HepG2 (cell line): ENCODE results near the gene TXNRD2. TPM values are rescaled to one million over a fixed set of nuclear protein-coding genes. Genes with fewer than 3 reads are reported as not detected.

Experiments
- AGO2 ChIP-seq: fragments of 200-400 bp; formaldehyde crosslinking; optimal IDR thresholded peaks from 2 replicates; pipeline ENCODE3; 2017; ENCODE audit warnings: mild to moderate bottlenecking, low read depth, low read length, moderate library complexity
- BHLHE40 ChIP-seq: IDR thresholded peaks from 2 replicates; pipeline ENCODE4 v1.6.1; 2011; ENCODE audit warnings: low read length, improper control_type of control experiment
- EEA1 ChIP-seq: sonication (generic); formaldehyde crosslinking; IDR thresholded peaks from 2 replicates; pipeline ENCODE4 v1.5.1; 2020; ENCODE audit warnings: mild to moderate bottlenecking, missing genetic modification reagents, borderline replicate concordance
- GATA4 ChIP-seq: sonication (generic); IDR thresholded peaks from 2 replicates; pipeline ENCODE4 v1.6.1; 2016; ENCODE audit warnings: antibody characterized with exemption, low read depth, borderline replicate concordance
- GATAD2A ChIP-seq: IDR thresholded peaks from 2 replicates; pipeline ENCODE4 v1.6.1; 2016
- HNRNPH1 ChIP-seq: fragments of 200-400 bp; formaldehyde crosslinking; optimal IDR thresholded peaks from 2 replicates; pipeline ENCODE3; 2017; ENCODE audit warnings: mild to moderate bottlenecking, low read depth, low read length
- HNRNPL ChIP-seq: fragments of 200-400 bp; formaldehyde crosslinking; IDR thresholded peaks from 2 replicates; pipeline ENCODE4 v1.6.1; 2017; ENCODE audit warnings: mild to moderate bottlenecking, low read depth, low read length
- LCORL ChIP-seq, 2 experiments: fragments of 450-650 bp in 1 of 2; sonication (generic) in 1 of 2; formaldehyde crosslinking in 1 of 2; IDR thresholded peaks; 2 replicates each; pipeline versions ENCODE4 v1.5.0 to v1.6.1; 2017 to 2020; ENCODE audit warnings: antibody characterized with exemption in 1 of 2, missing genetic modification reagents in 1 of 2
- MIER2 ChIP-seq: IDR thresholded peaks from 2 replicates; pipeline ENCODE4 v1.6.1; 2016; ENCODE audit warnings: missing biosample characterization, missing genetic modification reagents
- NFATC3 ChIP-seq: sonication (generic); formaldehyde crosslinking; IDR thresholded peaks from 2 replicates; pipeline ENCODE4 v1.5.1; 2020; ENCODE audit warnings: mild to moderate bottlenecking, missing genetic modification reagents
- NFYB ChIP-seq: sonication (generic); formaldehyde crosslinking; IDR thresholded peaks from 2 replicates; pipeline ENCODE4 v1.4.0; 2020; ENCODE audit warnings: missing genetic modification reagents
- NR2F6 ChIP-seq, 2 experiments: IDR thresholded peaks; 2 replicates each; pipeline ENCODE4 v1.6.1; 2016; ENCODE audit warnings: antibody characterized with exemption in 1 of 2, mild to moderate bottlenecking in 1 of 2
- POLR2A ChIP-seq, 2 experiments: IDR thresholded peaks; 2 replicates each; pipeline ENCODE4 v1.6.1; 2011; ENCODE audit warnings: low read depth in 2 of 2, low read length in 2 of 2, mild to moderate bottlenecking in 1 of 2, moderate library complexity in 1 of 2; ENCODE audit not compliant: insufficient read depth in 1 of 2
- POLR2AphosphoS5 ChIP-seq: IDR thresholded peaks from 2 replicates; pipeline ENCODE4 v1.6.1; 2012; ENCODE audit warnings: low read depth, low read length
- SP2 ChIP-seq: sonication (generic); formaldehyde crosslinking; IDR thresholded peaks from 2 replicates; pipeline ENCODE4 v1.5.1; 2020; ENCODE audit warnings: mild to moderate bottlenecking, missing genetic modification reagents
- TAF1 ChIP-seq: sonication (generic); formaldehyde crosslinking; IDR thresholded peaks from 2 replicates; pipeline ENCODE4 v1.4.0; 2020; ENCODE audit warnings: missing genetic modification reagents
- ZFP41 ChIP-seq: sonication (generic); formaldehyde crosslinking; IDR thresholded peaks from 2 replicates; pipeline ENCODE4 v1.4.0; 2020; ENCODE audit warnings: mild to moderate bottlenecking, missing genetic modification reagents, borderline replicate concordance
- ZFY ChIP-seq: sonication (generic); formaldehyde crosslinking; IDR thresholded peaks from 2 replicates; pipeline ENCODE4 v1.4.0; 2020; ENCODE audit warnings: missing genetic modification reagents
- ZNF580 ChIP-seq: IDR thresholded peaks from 2 replicates; pipeline ENCODE4 v1.6.1; 2016; ENCODE audit warnings: low read depth, borderline replicate concordance
- ZNF644 ChIP-seq: IDR thresholded peaks from 2 replicates; pipeline ENCODE4 v1.6.1; 2016; ENCODE audit warnings: low read depth
- ZNF776 ChIP-seq: sonication (generic); formaldehyde crosslinking; IDR thresholded peaks from 2 replicates; pipeline ENCODE4 v1.4.0; 2020; ENCODE audit warnings: mild to moderate bottlenecking, missing genetic modification reagents
- polyA plus RNA-seq, 8 experiments: library from polyadenylated mRNA; depleted of rRNA in 3 of 8; stranded (reverse) in 7 of 8; unstranded in 1 of 8; fragments of >200 nt; fragmentation: Illumina TruSeq in 4 of 8; extraction: Trizol in 4 of 8; gene quantifications; 2 replicates each; pipeline versions ENCODE4 v1.2.1 to v1.2.3, GENCODE V29; 2011 to 2016; ENCODE audit warnings: low read depth in 4 of 8, missing spikeins in 1 of 8, mixed read lengths in 1 of 8; ENCODE audit not compliant: insufficient read depth in 1 of 8
- total RNA-seq, 5 experiments: library from RNA; depleted of rRNA; stranded (reverse); fragments of >200 nt; fragmentation: Illumina TruSeq; extraction: Trizol; gene quantifications; 2 replicates each; pipeline ENCODE4 v1.2.3, GENCODE V29; 2016; ENCODE audit warnings: low read depth in 1 of 5
- TF ChIP-seq, protein P1 (sequence below): sonication (generic); formaldehyde crosslinking; IDR thresholded peaks from 2 replicates; pipeline ENCODE4 v1.5.1; 2020; ENCODE audit warnings: mild to moderate bottlenecking, missing genetic modification reagents, moderate library complexity
- TF ChIP-seq, protein P2 (sequence below): sonication (generic); formaldehyde crosslinking; IDR thresholded peaks from 2 replicates; pipeline ENCODE4 v1.5.1; 2020; ENCODE audit warnings: mild to moderate bottlenecking, moderate library complexity, missing genetic modification reagents
- TF ChIP-seq, protein P3 (sequence below): sonication (generic); formaldehyde crosslinking; IDR thresholded peaks from 2 replicates; pipeline ENCODE4 v1.5.0; 2020; ENCODE audit warnings: missing genetic modification reagents, mild to moderate bottlenecking, borderline replicate concordance
- TF ChIP-seq, protein P4 (sequence below): sonication (generic); formaldehyde crosslinking; IDR thresholded peaks from 2 replicates; pipeline ENCODE4 v1.5.0; 2020; ENCODE audit warnings: mild to moderate bottlenecking, missing genetic modification reagents

Gene TXNRD2
- total and polyA plus RNA-seq, 2 of the 13 experiments (the other 11 are each of a cell fraction or from before 2014, with no cell fraction given), result 17.5 to 18.6 TPM

- TF ChIP-seq HNRNPL (peak; percentile 99), POLR2A (IDR thresholded peaks at IDR 0.05; ENCODE audit: insufficient read depth in 1 of 2, low read depth in 2 of 2, low read length in 2 of 2) (peak; percentile 87 to 90), EEA1 (CRISPR knock-in tag) (0 out of 2 replicates have a peak, but pooled peaks have one; percentile 56), GATA4 (0 out of 2 replicates have a peak, but pooled peaks have one; percentile 32), ZNF644 (CRISPR knock-in tag) (peak; percentile 89), NFYB (peak; percentile 48), GATAD2A (CRISPR knock-in tag) (peak; percentile 82), ZFY (CRISPR knock-in tag) (peak; percentile 87), HNRNPH1 (peak; percentile 85), ZNF580 (peak; percentile 75; the same call in 1 of the 2 replicates), NFATC3 (CRISPR knock-in tag) (no peak), BHLHE40 (no peak), NR2F6 (IDR thresholded peaks at IDR 0.05) (peak; percentile 25; the same call in 1 of the 2 replicates), NR2F6 (CRISPR knock-in tag; IDR thresholded peaks at IDR 0.05) (no peak; the same call in none of the 2 replicates), SP2 (peak; percentile 43), AGO2 (peak; percentile 88), TAF1 (CRISPR knock-in tag) (peak; percentile 72), POLR2AphosphoS5 (peak; percentile 63), LCORL (IDR thresholded peaks at IDR 0.05) (no peak), LCORL (CRISPR knock-in tag; IDR thresholded peaks at IDR 0.05) (0 out of 2 replicates have a peak, but pooled peaks have one; percentile 32), ZNF776 (CRISPR knock-in tag) (peak; percentile 82), ZFP41 (CRISPR knock-in tag) (no peak), MIER2 (0 out of 2 replicates have a peak, but pooled peaks have one; percentile 63)
- TF ChIP-seq, protein P1, sequence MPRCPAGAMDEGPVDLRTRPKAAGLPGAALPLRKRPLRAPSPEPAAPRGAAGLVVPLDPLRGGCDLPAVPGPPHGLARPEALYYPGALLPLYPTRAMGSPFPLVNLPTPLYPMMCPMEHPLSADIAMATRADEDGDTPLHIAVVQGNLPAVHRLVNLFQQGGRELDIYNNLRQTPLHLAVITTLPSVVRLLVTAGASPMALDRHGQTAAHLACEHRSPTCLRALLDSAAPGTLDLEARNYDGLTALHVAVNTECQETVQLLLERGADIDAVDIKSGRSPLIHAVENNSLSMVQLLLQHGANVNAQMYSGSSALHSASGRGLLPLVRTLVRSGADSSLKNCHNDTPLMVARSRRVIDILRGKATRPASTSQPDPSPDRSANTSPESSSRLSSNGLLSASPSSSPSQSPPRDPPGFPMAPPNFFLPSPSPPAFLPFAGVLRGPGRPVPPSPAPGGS (CRISPR knock-in tag), result peak; percentile 38; the same call in 1 of the 2 replicates
- TF ChIP-seq, protein P2, sequence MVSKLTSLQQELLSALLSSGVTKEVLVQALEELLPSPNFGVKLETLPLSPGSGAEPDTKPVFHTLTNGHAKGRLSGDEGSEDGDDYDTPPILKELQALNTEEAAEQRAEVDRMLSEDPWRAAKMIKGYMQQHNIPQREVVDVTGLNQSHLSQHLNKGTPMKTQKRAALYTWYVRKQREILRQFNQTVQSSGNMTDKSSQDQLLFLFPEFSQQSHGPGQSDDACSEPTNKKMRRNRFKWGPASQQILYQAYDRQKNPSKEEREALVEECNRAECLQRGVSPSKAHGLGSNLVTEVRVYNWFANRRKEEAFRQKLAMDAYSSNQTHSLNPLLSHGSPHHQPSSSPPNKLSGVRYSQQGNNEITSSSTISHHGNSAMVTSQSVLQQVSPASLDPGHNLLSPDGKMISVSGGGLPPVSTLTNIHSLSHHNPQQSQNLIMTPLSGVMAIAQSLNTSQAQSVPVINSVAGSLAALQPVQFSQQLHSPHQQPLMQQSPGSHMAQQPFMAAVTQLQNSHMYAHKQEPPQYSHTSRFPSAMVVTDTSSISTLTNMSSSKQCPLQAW, result peak; percentile 43; the same call in 1 of the 2 replicates
- TF ChIP-seq, protein P3, sequence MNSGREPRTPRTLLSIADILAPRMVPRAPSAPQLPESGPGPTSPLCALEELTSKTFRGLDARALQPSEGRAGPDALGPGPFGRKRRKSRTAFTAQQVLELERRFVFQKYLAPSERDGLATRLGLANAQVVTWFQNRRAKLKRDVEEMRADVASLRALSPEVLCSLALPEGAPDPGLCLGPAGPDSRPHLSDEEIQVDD (CRISPR knock-in tag), result no peak
- TF ChIP-seq, protein P4, sequence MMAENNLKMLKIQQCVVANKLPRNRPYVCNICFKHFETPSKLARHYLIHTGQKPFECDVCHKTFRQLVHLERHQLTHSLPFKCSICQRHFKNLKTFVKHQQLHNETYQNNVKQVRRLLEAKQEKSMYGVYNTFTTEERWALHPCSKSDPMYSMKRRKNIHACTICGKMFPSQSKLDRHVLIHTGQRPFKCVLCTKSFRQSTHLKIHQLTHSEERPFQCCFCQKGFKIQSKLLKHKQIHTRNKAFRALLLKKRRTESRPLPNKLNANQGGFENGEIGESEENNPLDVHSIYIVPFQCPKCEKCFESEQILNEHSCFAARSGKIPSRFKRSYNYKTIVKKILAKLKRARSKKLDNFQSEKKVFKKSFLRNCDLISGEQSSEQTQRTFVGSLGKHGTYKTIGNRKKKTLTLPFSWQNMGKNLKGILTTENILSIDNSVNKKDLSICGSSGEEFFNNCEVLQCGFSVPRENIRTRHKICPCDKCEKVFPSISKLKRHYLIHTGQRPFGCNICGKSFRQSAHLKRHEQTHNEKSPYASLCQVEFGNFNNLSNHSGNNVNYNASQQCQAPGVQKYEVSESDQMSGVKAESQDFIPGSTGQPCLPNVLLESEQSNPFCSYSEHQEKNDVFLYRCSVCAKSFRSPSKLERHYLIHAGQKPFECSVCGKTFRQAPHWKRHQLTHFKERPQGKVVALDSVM (CRISPR knock-in tag), result peak; percentile 63; the same call in 1 of the 2 replicates
These were observed 18.2 kb upstream of the TXNRD2 start (continued) for GRCh38 chr22:19959587-19960490.
